ENCODE measurements around the gene KDM2B.
"Not testable (repeated sequence)": the region's sequence is repeated elsewhere in the genome, so short reads cannot be mapped to it uniquely, and the experiment has no call there.

Gene KDM2B

GRCh38 chr12:121584885-121585284 is 4.1 kb upstream of the KDM2B start:
- not testable (repeated sequence) for DNase-seq (ENCODE audit: low read depth)

DNA sequence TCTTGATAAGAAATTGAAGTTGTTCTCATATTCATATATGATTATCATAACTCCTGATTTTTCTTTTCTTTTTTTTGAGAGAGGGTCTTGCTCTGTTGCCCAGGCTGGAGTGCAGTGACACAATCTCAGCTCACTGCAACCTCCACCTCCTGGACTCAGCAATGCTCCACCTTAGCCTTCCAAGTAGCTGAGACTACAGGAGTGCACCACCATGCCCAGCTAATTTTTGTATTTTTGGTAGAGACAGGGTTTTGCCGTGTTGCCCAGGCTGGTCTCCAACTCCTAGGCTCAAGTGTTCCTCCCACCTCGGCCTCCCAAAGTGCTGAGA is 2.5 kb upstream of the KDM2B start:
- not testable (repeated sequence) for DNase-seq (ENCODE audit: low read depth)

DNA sequence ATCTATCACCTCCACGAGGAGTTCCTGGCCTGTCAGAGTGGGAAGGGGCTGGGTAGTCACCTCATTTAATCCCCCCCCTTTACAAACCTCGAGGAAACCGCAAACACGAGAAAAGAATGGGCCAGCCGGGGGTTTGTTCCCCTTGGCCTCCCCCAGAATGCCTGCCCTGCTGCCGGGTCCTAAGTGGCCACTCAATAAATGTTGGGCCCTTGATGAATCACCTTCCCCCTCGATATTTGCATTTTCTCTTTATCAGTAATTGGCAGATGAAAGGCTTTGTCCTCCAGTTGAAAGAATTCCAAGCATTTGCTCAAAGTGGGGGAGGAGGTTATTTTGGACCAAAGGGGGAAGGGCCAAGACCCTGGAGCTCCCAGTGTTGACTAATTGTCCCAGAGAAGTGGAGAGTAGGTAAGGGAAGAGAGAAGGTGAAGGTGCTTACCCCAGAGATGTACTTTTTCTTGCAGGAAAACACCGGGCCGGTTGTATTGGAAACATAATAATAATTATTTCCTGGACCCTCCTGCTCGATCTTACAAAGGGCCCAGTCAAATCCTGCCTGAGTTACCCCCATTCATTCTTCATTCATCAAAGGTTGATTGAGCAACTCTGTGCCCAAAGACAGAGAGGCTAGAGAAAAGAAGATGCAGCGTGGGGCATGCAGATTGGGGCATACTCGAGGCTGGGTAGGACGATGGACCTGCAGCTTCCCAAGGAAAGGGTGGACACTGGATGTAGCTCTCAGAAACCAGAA is 1.9 kb upstream of the KDM2B start:
- DNase-seq (ENCODE audit: low read depth), result no peak

- DNase-seq (ENCODE audit: low read depth), result peak; percentile 46
Observed at GRCh38 chr12:121581686-121582429, 1.0 kb upstream of the KDM2B start.

GRCh38 chr12:121579981-121580868 is 598 bp downstream of the KDM2B start:
- DNase-seq (ENCODE audit: low read depth), result no peak

DNA sequence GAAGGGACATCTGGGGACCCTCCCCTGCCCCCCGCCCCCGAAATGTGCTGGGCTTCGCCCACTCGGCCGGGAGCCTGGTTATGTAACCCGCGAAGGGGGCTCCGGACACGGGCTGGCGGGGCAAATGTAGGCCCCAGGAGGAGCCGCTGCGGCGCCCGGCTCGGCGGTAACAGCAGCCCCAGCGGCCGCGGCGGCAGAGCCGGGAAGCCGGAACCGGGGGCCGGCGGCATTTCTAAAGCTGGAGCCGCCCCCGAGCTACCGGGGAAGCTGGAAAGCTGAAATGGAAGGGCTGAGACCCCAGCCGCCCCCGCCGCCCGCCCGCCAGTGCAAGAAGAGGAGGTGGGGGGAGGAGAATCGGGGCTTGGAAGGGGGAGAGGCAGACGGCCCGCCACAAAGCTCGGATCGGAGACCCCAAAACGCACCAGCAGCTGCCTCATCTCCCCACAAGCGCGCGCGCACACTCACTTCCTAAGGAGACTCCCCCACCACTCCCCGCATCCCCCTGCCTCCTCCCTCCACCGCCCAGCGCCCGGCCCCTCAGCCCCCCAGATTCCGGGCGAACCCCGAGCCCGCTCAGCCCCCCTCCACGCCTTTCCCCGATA is 1.5 kb downstream of the KDM2B start:
- no peak for DNase-seq (ENCODE audit: low read depth)

DNA sequence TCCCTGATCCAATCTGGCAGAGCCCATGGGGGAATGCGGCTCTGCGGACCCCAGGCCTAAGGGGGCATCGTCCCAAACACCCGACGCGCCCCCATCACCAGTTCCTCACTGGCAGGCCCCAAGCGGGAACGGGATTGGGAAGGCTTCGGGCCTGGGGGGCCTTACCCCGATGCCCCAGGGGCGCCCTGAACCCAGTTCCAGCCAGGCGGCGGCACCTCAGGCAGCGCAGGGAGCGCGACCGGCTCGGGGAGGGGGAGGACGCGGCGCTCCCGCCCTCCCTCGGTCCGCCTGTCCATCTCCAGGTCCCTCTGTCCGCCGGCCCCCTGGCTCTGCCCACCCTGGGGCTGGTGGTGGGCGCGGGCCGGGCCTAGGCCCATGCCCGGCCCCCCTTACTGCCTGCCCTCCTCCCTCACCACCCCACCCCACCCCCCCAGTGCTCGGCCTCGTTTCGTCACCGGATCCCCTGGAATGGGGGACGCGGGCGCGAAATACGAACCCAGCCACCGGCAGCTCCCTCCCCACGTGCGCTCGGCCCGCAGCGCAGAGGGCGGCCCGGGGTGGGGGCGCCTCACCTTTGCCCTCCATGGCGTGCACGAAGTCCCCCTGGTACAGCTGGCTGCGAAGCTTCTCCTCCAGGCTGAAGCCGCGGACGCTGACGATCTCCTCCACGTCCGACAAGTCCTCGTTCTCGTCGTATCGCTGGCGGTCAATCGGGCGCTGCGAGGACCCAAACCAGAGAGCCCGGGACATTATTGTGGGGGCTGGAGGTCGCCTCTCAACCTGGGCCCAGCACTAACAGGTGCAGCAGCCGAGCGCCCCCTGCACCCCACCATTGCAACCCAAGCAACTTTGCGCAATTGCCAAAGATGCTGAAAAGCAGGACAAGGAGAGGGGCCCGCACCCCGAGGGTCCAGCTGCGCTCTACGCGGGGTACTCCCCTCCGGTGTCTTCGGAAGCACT is 2.3 kb downstream of the KDM2B start:
- DNase-seq (ENCODE audit: low read depth), result no peak

GRCh38 chr12:121577443-121578180 is 3.2 kb downstream of the KDM2B start:
- no peak for DNase-seq (ENCODE audit: low read depth)

GRCh38 chr12:121576851-121577391 is 3.9 kb downstream of the KDM2B start:
- peak; percentile 64 for DNase-seq (ENCODE audit: low read depth)

DNA sequence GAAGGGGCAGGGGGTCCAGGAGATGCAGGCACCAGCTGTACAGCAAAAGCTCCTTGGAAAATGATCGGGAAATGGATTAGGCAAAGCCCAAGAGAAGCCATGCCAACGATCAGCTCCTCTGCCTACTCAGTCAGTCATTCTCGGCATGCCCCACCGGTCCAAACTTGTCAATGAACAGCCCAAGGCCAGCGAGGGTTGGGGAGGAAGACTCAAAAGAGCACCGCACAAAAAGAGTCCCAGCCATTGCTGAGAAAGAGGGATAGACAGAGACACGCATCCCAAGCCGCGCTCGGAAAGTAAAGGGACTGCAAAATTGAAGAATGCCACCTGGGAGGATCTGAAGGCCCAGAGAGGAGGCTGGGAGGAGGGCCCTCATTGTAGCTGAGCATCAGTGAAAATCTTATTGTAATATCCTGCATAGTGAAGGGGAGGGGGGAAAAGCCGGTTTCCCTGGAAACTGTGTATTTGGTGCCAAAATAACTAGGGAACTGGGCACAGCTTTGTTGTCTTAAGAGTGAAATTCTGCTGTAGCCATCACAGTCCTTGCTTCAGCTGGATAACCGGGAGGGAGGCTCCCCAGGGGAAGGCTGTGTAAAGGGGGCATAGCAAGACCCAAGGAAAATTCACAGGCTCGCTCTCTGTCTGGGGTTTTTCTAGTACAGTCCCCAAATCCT is 4.7 kb downstream of the KDM2B start:
- no peak for DNase-seq (ENCODE audit: low read depth)

DNA sequence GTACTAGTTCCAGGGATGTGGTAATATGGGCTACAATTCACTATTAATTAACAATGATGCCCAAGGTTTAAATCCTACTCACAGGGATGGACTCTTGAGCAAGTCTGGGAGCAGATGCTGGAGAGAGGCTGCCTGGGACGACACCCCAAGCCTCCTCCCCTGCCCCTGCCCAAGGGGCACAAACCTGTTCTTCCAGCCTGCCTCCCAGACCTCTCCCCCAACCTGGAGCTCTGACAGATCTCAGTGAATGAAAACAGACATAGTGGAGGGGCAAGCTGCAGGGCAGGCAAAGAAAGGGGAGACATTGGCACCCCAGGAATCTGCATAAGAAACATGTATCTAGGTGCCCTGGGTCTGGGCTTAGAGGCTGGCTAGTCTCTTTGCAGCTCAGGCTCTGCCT is 5.8 kb downstream of the KDM2B start:
- DNase-seq (ENCODE audit: low read depth), result no peak

- no peak for DNase-seq (ENCODE audit: low read depth)
Observed at GRCh38 chr12:121574025-121574424, 6.8 kb downstream of the KDM2B start.

DNA sequence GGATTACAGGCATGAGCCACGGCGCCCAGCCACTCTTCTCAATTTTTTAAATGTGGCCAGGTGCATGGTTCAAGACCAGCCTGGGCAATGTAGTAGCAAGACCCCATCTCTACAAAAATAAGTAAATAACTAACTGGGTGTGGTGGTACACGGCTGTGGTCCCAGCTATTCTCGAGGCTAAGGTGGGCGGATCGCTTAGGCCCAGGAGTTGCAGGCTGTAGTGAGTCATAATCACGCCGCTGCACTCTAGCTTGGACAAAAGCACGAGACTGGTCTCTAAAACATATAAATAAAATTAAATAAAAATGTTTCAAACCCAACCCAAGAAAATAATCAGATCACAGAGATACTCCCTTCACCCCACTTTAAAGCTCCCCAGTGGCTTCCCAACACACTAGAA is 8.9 kb downstream of the KDM2B start:
- no peak for DNase-seq (ENCODE audit: low read depth)

GRCh38 chr12:121570467-121571283 is 10.1 kb downstream of the KDM2B start:
- no peak for DNase-seq (ENCODE audit: low read depth)

DNA sequence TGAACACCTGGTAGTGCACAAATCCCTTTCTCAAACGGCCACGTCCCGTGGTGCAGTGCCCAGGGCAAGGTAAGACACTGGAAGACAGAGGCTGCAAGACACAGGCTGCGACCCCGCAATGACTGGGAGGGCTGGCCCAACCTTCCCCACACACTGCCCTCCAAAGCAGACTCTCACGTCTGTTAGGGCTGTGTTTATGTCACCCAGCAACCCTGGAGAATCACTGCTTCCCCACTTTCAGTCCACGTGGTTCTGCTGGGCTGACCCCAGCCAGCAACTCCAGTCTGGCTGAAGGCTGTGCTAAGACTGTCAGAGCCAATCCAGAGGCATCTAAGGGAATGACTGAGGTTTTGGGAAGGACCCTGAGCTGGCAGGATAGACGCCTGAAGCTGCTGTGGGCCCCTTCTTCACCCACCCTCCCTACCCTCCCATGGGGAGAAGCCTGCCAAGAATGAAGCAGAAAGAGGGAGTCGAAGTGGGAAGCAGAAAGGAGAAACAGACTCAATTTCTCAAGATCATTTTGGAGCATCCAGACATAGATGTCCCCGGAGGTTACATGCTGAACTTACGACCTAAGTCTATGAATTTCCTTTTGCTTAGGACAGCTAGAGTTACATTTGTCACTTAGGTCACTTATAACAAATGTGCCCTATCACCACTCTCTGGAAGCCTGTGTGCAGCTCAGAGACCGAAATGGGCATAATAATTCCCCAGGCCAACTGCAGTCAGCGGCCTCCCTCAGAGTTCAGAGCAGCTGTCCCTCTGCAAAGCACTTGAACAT is 11.7 kb downstream of the KDM2B start:
- peak; percentile 49 for DNase-seq (ENCODE audit: low read depth)

GRCh38 chr12:121568518-121568917 is 12.3 kb downstream of the KDM2B start:
- no peak for DNase-seq (ENCODE audit: low read depth)

- no peak for DNase-seq (ENCODE audit: low read depth)
Observed at GRCh38 chr12:121565076-121565475, 15.7 kb downstream of the KDM2B start.

DNA sequence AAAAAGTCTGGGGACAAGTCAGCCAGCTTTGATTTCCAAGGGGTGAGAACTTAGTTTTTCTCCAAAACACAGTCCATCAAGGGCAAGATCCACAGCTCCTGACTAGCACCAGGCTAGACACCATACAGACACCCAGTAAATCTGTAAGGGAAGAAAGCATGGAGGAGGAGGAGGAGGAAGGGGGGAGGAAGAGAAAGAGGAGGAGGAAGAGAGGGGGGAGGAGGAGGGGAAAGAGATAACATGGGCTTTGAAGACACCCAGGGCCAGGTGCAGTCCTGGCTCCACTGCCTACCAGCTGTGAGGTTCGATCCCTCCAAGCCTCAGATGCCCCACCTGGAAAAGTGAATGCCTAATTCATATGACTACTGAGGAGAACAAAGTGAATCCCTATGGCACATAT is 18.3 kb downstream of the KDM2B start:
- no peak for DNase-seq (ENCODE audit: low read depth)

Data from stromal cell of bone marrow (primary cell).